Measurements from ENCODE around the gene COMMD1.

The COMMD1 gene

GRCh38 chr2:62175728-62176127 is 270.3 kb downstream of the COMMD1 start:
- no peak for DNase-seq

GRCh38 chr2:62176801-62177200 is 271.3 kb downstream of the COMMD1 start:
- DNase-seq: no peak

- no peak for DNase-seq
Observed at GRCh38 chr2:62177392-62178049, 272.0 kb downstream of the COMMD1 start.

- DNase-seq: peak in 1 of 56 donors; percentile 10
Observed at GRCh38 chr2:62178741-62179271, 273.3 kb downstream of the COMMD1 start.

DNA sequence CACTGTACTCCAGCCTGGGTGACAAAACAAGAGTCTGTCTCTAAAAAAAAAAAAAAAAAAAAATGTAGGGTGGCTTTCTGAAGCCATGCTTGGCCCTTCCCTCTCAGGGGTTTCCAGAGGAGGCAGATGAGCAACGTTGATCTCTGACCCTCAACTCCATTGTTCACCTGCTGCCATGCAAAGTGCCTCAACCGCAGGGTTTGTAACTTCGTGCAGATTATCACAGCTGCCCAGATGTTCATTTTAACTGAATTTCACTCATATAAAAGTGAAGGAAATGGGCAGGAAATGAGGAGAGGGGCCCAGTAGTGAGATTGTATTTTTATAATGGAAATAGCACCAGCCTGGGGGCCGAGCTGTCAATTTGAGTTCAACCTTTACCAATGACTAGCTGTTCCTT is 275.5 kb downstream of the COMMD1 start:
- no peak for DNase-seq

GRCh38 chr2:62181843-62182242 is 276.4 kb downstream of the COMMD1 start:
- no peak for DNase-seq

- no peak for DNase-seq
Observed at GRCh38 chr2:62184512-62185230, 279.2 kb downstream of the COMMD1 start.

Data from nucleus accumbens (tissue), 56 donors.